ENCODE results near the gene COG5. TPM values are rescaled to one million over a fixed set of nuclear protein-coding genes. Genes with fewer than 3 reads are reported as not detected.

Gene COG5
- total RNA-seq, 2 experiments from 2014 or later: 29.2 to 30.7 TPM

GRCh38 chr7:107344799-107345198, 218.9 kb downstream of the COG5 start:
- Mint-ChIP-seq H3K27ac (no peak overlapping the region), H3K4me3 (no peak overlapping the region), H3K9me3 (peaks cover under 1% of the 10 kb centered on the region), H3K27me3 (no peaks in the 10 kb centered on the region), H3K36me3 (ENCODE audit: low read depth) (peaks cover 10% of the 10 kb centered on the region), H3K4me1 (no peaks in the 10 kb centered on the region)
- no peak for DNase-seq
- POLR2A ChIA-PET: interaction anchor here (0.6 kb wide), 1 partner anchor 21 kb away, joined by 3 read pairs; no protein-coding TSS in a partner anchor
- CTCF ChIA-PET: interaction anchor here (0.6 kb wide), 1 partner anchor 371 kb away, joined by 3 read pairs; no protein-coding TSS in a partner anchor

GRCh38 chr7:107344286-107344685, 219.4 kb downstream of the COG5 start:
- CTCF ChIA-PET: interaction anchor here (0.6 to 1.2 kb wide), 2 partner anchors 11 to 370 kb away, joined by 3 to 4 read pairs; no protein-coding TSS in a partner anchor
- H3K27ac Mint-ChIP-seq: no peak overlapping the region
- DNase-seq: no peak
- POLR2A ChIA-PET: no interaction called here
- H3K4me3 Mint-ChIP-seq: no peak overlapping the region
- peaks cover 10% of the 10 kb centered on the region for H3K36me3 Mint-ChIP-seq (ENCODE audit: low read depth)
- H3K27me3 Mint-ChIP-seq: no peaks in the 10 kb centered on the region
- peaks cover 3% of the 10 kb centered on the region for H3K9me3 Mint-ChIP-seq
- no peaks in the 10 kb centered on the region for H3K4me1 Mint-ChIP-seq

GRCh38 chr7:107338080-107338479, 225.6 kb downstream of the COG5 start:
- no peak for DNase-seq
- peaks cover 15% of the 10 kb centered on the region for H3K9me3 Mint-ChIP-seq
- H3K4me3 Mint-ChIP-seq: no peak overlapping the region
- H3K27ac Mint-ChIP-seq: no peak overlapping the region
- POLR2A ChIA-PET: no interaction called here
- no peaks in the 10 kb centered on the region for H3K27me3 Mint-ChIP-seq
- peaks cover 6% of the 10 kb centered on the region for H3K36me3 Mint-ChIP-seq (ENCODE audit: low read depth)
- CTCF ChIA-PET: interaction anchor here (1.2 kb wide), 1 partner anchor 64 kb away, joined by 3 read pairs; no protein-coding TSS in a partner anchor
- peaks cover 3% of the 10 kb centered on the region for H3K4me1 Mint-ChIP-seq

GRCh38 chr7:107332488-107333269, 231.0 kb downstream of the COG5 start:
- Mint-ChIP-seq H3K27ac (peak overlapping the region; percentile 60), H3K9me3 (peaks cover 3% of the 10 kb centered on the region), H3K4me3 (no peak overlapping the region), H3K27me3 (no peaks in the 10 kb centered on the region), H3K4me1 (peaks cover 11% of the 10 kb centered on the region), H3K36me3 (ENCODE audit: low read depth) (no peaks in the 10 kb centered on the region)
- DNase-seq: no peak
- ChIA-PET POLR2A (no interaction called here), CTCF (interaction anchor here (0.9 kb wide), 1 partner anchor 11 kb away, joined by 4 read pairs; no protein-coding TSS in a partner anchor)

GRCh38 chr7:107330478-107330877, 233.2 kb downstream of the COG5 start:
- H3K4me3 Mint-ChIP-seq: no peak overlapping the region
- H3K9me3 Mint-ChIP-seq: no peaks in the 10 kb centered on the region
- ChIA-PET POLR2A (no interaction called here), CTCF (interaction anchor here (1.6 kb wide), 1 partner anchor 9 kb away, joined by 4 read pairs; no protein-coding TSS in a partner anchor)
- no peak for DNase-seq
- H3K4me1 Mint-ChIP-seq: peaks cover 11% of the 10 kb centered on the region
- no peaks in the 10 kb centered on the region for H3K36me3 Mint-ChIP-seq (ENCODE audit: low read depth)
- no peak overlapping the region for H3K27ac Mint-ChIP-seq
- no peaks in the 10 kb centered on the region for H3K27me3 Mint-ChIP-seq

- Mint-ChIP-seq H3K9me3 (no peaks in the 10 kb centered on the region), H3K27ac (no peak overlapping the region), H3K4me3 (no peak overlapping the region), H3K27me3 (no peaks in the 10 kb centered on the region), H3K4me1 (peaks cover 8% of the 10 kb centered on the region), H3K36me3 (ENCODE audit: low read depth) (no peaks in the 10 kb centered on the region)
- POLR2A ChIA-PET: no interaction called here
- CTCF ChIA-PET: no interaction called here
- DNase-seq: no peak
Measured at GRCh38 chr7:107327986-107328569, 235.6 kb downstream of the COG5 start.

GRCh38 chr7:107326061-107326460, 237.7 kb downstream of the COG5 start:
- no peaks in the 10 kb centered on the region for H3K27me3 Mint-ChIP-seq
- H3K4me1 Mint-ChIP-seq: no peaks in the 10 kb centered on the region
- no peak for DNase-seq
- H3K9me3 Mint-ChIP-seq: no peaks in the 10 kb centered on the region
- no peak overlapping the region for H3K4me3 Mint-ChIP-seq
- CTCF ChIA-PET: no interaction called here
- H3K27ac Mint-ChIP-seq: no peak overlapping the region
- H3K36me3 Mint-ChIP-seq (ENCODE audit: low read depth): peaks cover 2% of the 10 kb centered on the region
- POLR2A ChIA-PET: no interaction called here

GRCh38 chr7:107322015-107322414, 241.7 kb downstream of the COG5 start:
- peaks cover 2% of the 10 kb centered on the region for H3K36me3 Mint-ChIP-seq (ENCODE audit: low read depth)
- DNase-seq: no peak
- no peak overlapping the region for H3K4me3 Mint-ChIP-seq
- H3K4me1 Mint-ChIP-seq: no peaks in the 10 kb centered on the region
- POLR2A ChIA-PET: no interaction called here
- CTCF ChIA-PET: no interaction called here
- H3K27ac Mint-ChIP-seq: no peak overlapping the region
- no peaks in the 10 kb centered on the region for H3K9me3 Mint-ChIP-seq
- no peaks in the 10 kb centered on the region for H3K27me3 Mint-ChIP-seq

- POLR2A ChIA-PET: no interaction called here
- Mint-ChIP-seq H3K27me3 (no peaks in the 10 kb centered on the region), H3K4me1 (no peaks in the 10 kb centered on the region), H3K36me3 (ENCODE audit: low read depth) (peaks cover 2% of the 10 kb centered on the region), H3K27ac (no peak overlapping the region), H3K4me3 (no peak overlapping the region), H3K9me3 (no peaks in the 10 kb centered on the region)
- CTCF ChIA-PET: no interaction called here
- no peak for DNase-seq
Measured at GRCh38 chr7:107321611-107322010, 242.1 kb downstream of the COG5 start.

- H3K27ac Mint-ChIP-seq: no peak overlapping the region
- CTCF ChIA-PET: no interaction called here
- POLR2A ChIA-PET: no interaction called here
- no peak overlapping the region for H3K4me3 Mint-ChIP-seq
- DNase-seq: no peak
- peaks cover 6% of the 10 kb centered on the region for H3K36me3 Mint-ChIP-seq (ENCODE audit: low read depth)
- H3K9me3 Mint-ChIP-seq: no peaks in the 10 kb centered on the region
- H3K27me3 Mint-ChIP-seq: no peaks in the 10 kb centered on the region
- H3K4me1 Mint-ChIP-seq: no peaks in the 10 kb centered on the region
Measured at GRCh38 chr7:107319724-107320228, 243.9 kb downstream of the COG5 start.

GRCh38 chr7:107318523-107319160, 245.1 kb downstream of the COG5 start:
- Mint-ChIP-seq H3K36me3 (ENCODE audit: low read depth) (peaks cover 6% of the 10 kb centered on the region), H3K4me1 (no peaks in the 10 kb centered on the region), H3K4me3 (no peak overlapping the region), H3K27ac (no peak overlapping the region), H3K9me3 (no peaks in the 10 kb centered on the region), H3K27me3 (no peaks in the 10 kb centered on the region)
- POLR2A ChIA-PET: no interaction called here
- CTCF ChIA-PET: interaction anchor here (0.6 kb wide), 1 partner anchor 43 kb away, joined by 3 read pairs; no protein-coding TSS in a partner anchor
- no peak for DNase-seq

GRCh38 chr7:107315716-107316220, 248.0 kb downstream of the COG5 start:
- Mint-ChIP-seq H3K4me1 (no peaks in the 10 kb centered on the region), H3K27ac (no peak overlapping the region), H3K27me3 (no peaks in the 10 kb centered on the region), H3K9me3 (no peaks in the 10 kb centered on the region), H3K36me3 (ENCODE audit: low read depth) (peaks cover 4% of the 10 kb centered on the region), H3K4me3 (no peak overlapping the region)
- no peak for DNase-seq
- ChIA-PET CTCF (interaction anchor here (0.9 kb wide), 1 partner anchor 26 kb away, joined by 3 read pairs; no protein-coding TSS in a partner anchor), POLR2A (no interaction called here)

GRCh38 chr7:107313355-107313754, 250.4 kb downstream of the COG5 start:
- CTCF ChIA-PET: no interaction called here
- Mint-ChIP-seq H3K27me3 (no peaks in the 10 kb centered on the region), H3K9me3 (no peaks in the 10 kb centered on the region), H3K36me3 (ENCODE audit: low read depth) (peaks cover 4% of the 10 kb centered on the region), H3K27ac (no peak overlapping the region), H3K4me3 (no peak overlapping the region), H3K4me1 (no peaks in the 10 kb centered on the region)
- DNase-seq: no peak
- POLR2A ChIA-PET: no interaction called here
